Gastrocnemius medialis (tissue), 4 donors: ENCODE data around the gene RALGAPA2. TPM values are rescaled to one million over a fixed set of nuclear protein-coding genes. Genes with fewer than 3 reads are reported as not detected.

Experiments used
- ATAC-seq, 2 donors: fragments of 150-250 bp; one replicate each; pipeline ENCODE4 v1.9.1; 2016
- DNase-seq, 2 donors: peaks; one replicate each; pipeline ENCODE4 v3.0.0-alpha.2; 2019
- H3K27ac ChIP-seq, 4 donors: fragments of 200-600 bp; sonication (generic); 1 replicate in 1 of 4; 2 replicates in 3 of 4; pipeline ENCODE4 v1.5.1; 2016 to 2018; ENCODE audit warnings: mild to moderate bottlenecking in 2 of 4, moderate library complexity in 1 of 4
- H3K27me3 ChIP-seq, 3 donors: fragments of 200-600 bp; sonication (generic) in 2 of 3; 1 replicate in 1 of 3; 2 replicates in 2 of 3; pipeline versions ENCODE4 v1.5.1 to v1.6.0; 2016 to 2019; ENCODE audit warnings: mild to moderate bottlenecking in 1 of 3, moderate library complexity in 1 of 3
- H3K36me3 ChIP-seq, 2 donors: fragments of 200-600 bp; sonication (generic) in 1 of 2; one replicate each; pipeline ENCODE4 v1.5.1; 2017 to 2018
- H3K4me1 ChIP-seq, 2 donors: fragments of 200-600 bp; sonication (generic) in 1 of 2; one replicate each; pipeline ENCODE4 v1.5.1; 2016 to 2017; ENCODE audit warnings: mild to moderate bottlenecking in 2 of 2
- H3K4me3 ChIP-seq, 4 donors: fragments of 200-600 bp; sonication (generic) in 3 of 4; 1 replicate in 1 of 4; 2 replicates in 3 of 4; pipeline ENCODE4 v1.5.1; 2016 to 2019; ENCODE audit warnings: mild to moderate bottlenecking in 2 of 4
- H3K9me3 ChIP-seq, 3 donors: fragments of 200-600 bp; sonication (generic) in 2 of 3; 1 replicate in 1 of 3; 2 replicates in 2 of 3; pipeline ENCODE4 v1.5.1; 2016 to 2019
- CTCF ChIP-seq, 5 experiments: fragments of 450-650 bp in 3 of 5; fragments of 200-600 bp in 2 of 5; sonication (generic) in 2 of 5; IDR thresholded peaks in 4 of 5; conservative IDR thresholded peaks in 1 of 5; 1 replicate in 4 of 5; 2 replicates in 1 of 5; pipeline ENCODE4 v1.5.1; 2016 to 2019; ENCODE audit warnings: antibody characterized with exemption in 5 of 5, mild to moderate bottlenecking in 3 of 5, moderate library complexity in 3 of 5
- POLR2A ChIP-seq, 2 donors: fragments of 450-650 bp; IDR thresholded peaks; one replicate each; pipeline ENCODE4 v1.6.1; 2017; ENCODE audit warnings: antibody characterized with exemption in 2 of 2, mild to moderate bottlenecking in 2 of 2, moderate library complexity in 2 of 2
- in situ Hi-C, 4 donors: fragments of 200-750 bp; cut with MboI; loops; one replicate each; pipeline versions ENCODE4 v1.15.0 to v1.8.0; 2017; ENCODE audit warnings: low sequenced_read_pairs in 4 of 4
- intact Hi-C: fragments of 100-400 bp; cut with DNase I; formaldehyde crosslinking; loops from one replicate; pipeline ENCODE4 v1.15.1; 2023; ENCODE audit warnings: low total_unique reads
- total RNA-seq, 4 donors: library from RNA; depleted of rRNA; stranded (reverse); fragments of >200 nt; gene quantifications; one replicate each; pipeline versions ENCODE4 v1.1.0 to v1.2.3, GENCODE V29; 2016

RALGAPA2 gene
- total RNA-seq, 4 donors from 2014 or later = 43.2 to 56.9 (median 52.0) TPM

- H3K27me3 ChIP-seq = no peaks in the 10 kb centered on the region
- no peak overlapping the region for H3K27ac ChIP-seq
- DNase-seq (no peak), ATAC-seq (no peak)
- in situ Hi-C loops (no loop called here), intact Hi-C loops (no loop called here)
- H3K36me3 ChIP-seq = peaks cover 2 to 92% of the 10 kb centered on the region in 2 donors
- H3K4me1 ChIP-seq = peaks cover 0 to 5% of the 10 kb centered on the region in 2 donors
- no peak for TF ChIP-seq POLR2A (IDR thresholded peaks at IDR 0.05)
- no peak for TF ChIP-seq CTCF (IDR thresholded peaks at IDR 0.05 in 4 of 5, conservative IDR thresholded peaks at IDR 0.05 in 1 of 5)
- no peaks in the 10 kb centered on the region for H3K9me3 ChIP-seq
- H3K4me3 ChIP-seq = no peak overlapping the region
Observed at GRCh38 chr20:20498076-20498861, 214.2 kb downstream of the RALGAPA2 start.

DNA sequence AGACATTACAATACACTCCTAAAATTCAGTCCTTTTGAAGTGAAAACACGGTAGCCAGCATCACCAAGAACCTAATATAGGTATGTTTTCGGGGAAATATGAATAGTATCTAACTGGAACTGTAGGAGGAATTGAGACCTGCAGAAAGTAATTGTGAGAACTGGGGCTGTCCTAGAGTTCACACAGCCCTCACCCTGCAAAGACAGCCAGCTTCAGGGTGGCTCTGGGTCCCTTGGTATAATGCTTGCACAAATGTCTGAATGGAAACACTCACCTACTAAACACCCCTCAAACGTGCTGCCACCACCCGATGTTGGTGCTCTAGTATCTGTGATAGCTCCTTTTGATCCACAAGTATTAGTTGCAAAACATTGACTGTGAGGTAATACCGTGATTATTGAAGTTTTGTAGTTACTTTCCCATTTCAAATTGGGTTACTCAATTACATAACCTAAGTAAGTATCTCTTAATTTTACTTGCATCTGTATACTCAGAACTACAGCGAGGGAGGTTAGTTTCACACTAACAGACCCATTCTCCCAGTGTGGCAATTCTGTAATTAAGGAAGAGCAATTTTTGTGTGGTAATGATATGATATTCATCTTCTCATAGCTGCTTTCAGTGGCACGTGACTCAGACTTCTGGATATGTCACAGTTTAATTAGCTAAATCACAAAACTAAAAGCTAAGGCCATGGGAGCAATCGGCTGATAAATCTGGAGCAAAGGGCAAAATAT is 215.0 kb downstream of the RALGAPA2 start:
- ATAC-seq = no peak
- intact Hi-C loops (no loop called here), in situ Hi-C loops (no loop called here)
- no peaks in the 10 kb centered on the region for H3K9me3 ChIP-seq
- H3K4me1 ChIP-seq = peaks cover 0 to 10% of the 10 kb centered on the region in 2 donors
- H3K27me3 ChIP-seq = no peaks in the 10 kb centered on the region
- DNase-seq = no peak
- peaks cover 0 to 92% of the 10 kb centered on the region in 2 donors for H3K36me3 ChIP-seq
- H3K4me3 ChIP-seq = no peak overlapping the region
- H3K27ac ChIP-seq = no peak overlapping the region
- no peak for TF ChIP-seq POLR2A (IDR thresholded peaks at IDR 0.05)
- TF ChIP-seq CTCF (IDR thresholded peaks at IDR 0.05 in 4 of 5, conservative IDR thresholded peaks at IDR 0.05 in 1 of 5) = no peak

- Histone ChIP-seq H3K4me3 (no peak overlapping the region), H3K27me3 (no peaks in the 10 kb centered on the region), H3K36me3 (peaks cover 0 to 91% of the 10 kb centered on the region in 2 donors), H3K4me1 (peaks cover 0 to 10% of the 10 kb centered on the region in 2 donors), H3K9me3 (no peaks in the 10 kb centered on the region), H3K27ac (no peak overlapping the region)
- DNase-seq = no peak
- TF ChIP-seq CTCF (IDR thresholded peaks at IDR 0.05 in 4 of 5, conservative IDR thresholded peaks at IDR 0.05 in 1 of 5) (no peak), POLR2A (IDR thresholded peaks at IDR 0.05) (no peak)
- intact Hi-C loops (no loop called here), in situ Hi-C loops (no loop called here)
- no peak for ATAC-seq
Observed at GRCh38 chr20:20495729-20496503, 216.5 kb downstream of the RALGAPA2 start.

GRCh38 chr20:20493701-20494100 is 218.7 kb downstream of the RALGAPA2 start:
- in situ Hi-C loops = no loop called here
- no peak for DNase-seq
- no peak overlapping the region for H3K27ac ChIP-seq
- intact Hi-C loops = no loop called here
- no peaks in the 10 kb centered on the region for H3K27me3 ChIP-seq
- no peak overlapping the region for H3K4me3 ChIP-seq
- ATAC-seq = no peak
- H3K9me3 ChIP-seq = no peaks in the 10 kb centered on the region
- H3K36me3 ChIP-seq = peaks cover 0 to 81% of the 10 kb centered on the region in 2 donors
- no peak for TF ChIP-seq CTCF (IDR thresholded peaks at IDR 0.05 in 4 of 5, conservative IDR thresholded peaks at IDR 0.05 in 1 of 5)
- no peak for TF ChIP-seq POLR2A (IDR thresholded peaks at IDR 0.05)
- peaks cover 0 to 10% of the 10 kb centered on the region in 2 donors for H3K4me1 ChIP-seq
